PFSK-1 (cell line): ENCODE data around the gene ZNF672.

Experiments used
- POLR2AphosphoS5 ChIP-seq: IDR thresholded peaks from 2 replicates; pipeline ENCODE4 v1.6.1; 2012; ENCODE audit warnings: low read depth, mild to moderate bottlenecking, control low read depth, low read length, moderate library complexity
- SIN3A ChIP-seq: IDR thresholded peaks from 2 replicates; pipeline ENCODE4 v1.6.1; 2012; ENCODE audit warnings: mild to moderate bottlenecking, low read length, moderate library complexity, borderline replicate concordance; ENCODE audit not compliant: insufficient read depth
- TAF1 ChIP-seq: IDR thresholded peaks from 2 replicates; pipeline ENCODE4 v1.6.1; 2012; ENCODE audit warnings: low read length, control low read depth, borderline replicate concordance; ENCODE audit not compliant: insufficient read depth
- TF ChIP-seq, protein P1 (sequence below), 2 experiments: IDR thresholded peaks; 2 replicates each; pipeline versions ENCODE4 v1.6.1 to v1.8.0; 2011 to 2012; ENCODE audit warnings: low read depth in 2 of 2, low read length in 2 of 2, control low read depth in 1 of 2, inconsistent platforms in 1 of 2, mild to moderate bottlenecking in 1 of 2, moderate library complexity in 1 of 2; ENCODE audit not compliant: insufficient read depth in 1 of 2

DNA sequence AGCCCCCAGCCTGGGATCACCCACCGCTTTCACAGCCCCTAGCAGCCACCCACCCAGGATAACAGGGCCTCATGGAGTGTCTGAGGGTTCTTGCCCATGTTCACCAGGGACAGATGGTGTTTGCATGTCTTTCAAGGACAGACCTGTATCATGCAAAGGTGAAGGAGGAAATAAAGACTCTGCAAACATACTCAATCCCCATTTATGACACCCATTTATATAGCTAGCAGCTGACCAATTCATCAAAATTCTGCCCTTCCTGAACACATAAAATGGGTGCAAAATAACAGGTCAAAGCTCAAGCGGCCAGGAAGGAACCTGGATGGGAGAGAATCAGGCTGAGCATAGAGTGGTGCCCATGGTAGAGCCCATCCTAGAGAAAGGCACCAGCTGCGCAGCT lies 49.7 kb upstream of the ZNF672 start:
- TF ChIP-seq POLR2AphosphoS5 (no peak), SIN3A (no peak), TAF1 (no peak)
- TF ChIP-seq, protein P1, sequence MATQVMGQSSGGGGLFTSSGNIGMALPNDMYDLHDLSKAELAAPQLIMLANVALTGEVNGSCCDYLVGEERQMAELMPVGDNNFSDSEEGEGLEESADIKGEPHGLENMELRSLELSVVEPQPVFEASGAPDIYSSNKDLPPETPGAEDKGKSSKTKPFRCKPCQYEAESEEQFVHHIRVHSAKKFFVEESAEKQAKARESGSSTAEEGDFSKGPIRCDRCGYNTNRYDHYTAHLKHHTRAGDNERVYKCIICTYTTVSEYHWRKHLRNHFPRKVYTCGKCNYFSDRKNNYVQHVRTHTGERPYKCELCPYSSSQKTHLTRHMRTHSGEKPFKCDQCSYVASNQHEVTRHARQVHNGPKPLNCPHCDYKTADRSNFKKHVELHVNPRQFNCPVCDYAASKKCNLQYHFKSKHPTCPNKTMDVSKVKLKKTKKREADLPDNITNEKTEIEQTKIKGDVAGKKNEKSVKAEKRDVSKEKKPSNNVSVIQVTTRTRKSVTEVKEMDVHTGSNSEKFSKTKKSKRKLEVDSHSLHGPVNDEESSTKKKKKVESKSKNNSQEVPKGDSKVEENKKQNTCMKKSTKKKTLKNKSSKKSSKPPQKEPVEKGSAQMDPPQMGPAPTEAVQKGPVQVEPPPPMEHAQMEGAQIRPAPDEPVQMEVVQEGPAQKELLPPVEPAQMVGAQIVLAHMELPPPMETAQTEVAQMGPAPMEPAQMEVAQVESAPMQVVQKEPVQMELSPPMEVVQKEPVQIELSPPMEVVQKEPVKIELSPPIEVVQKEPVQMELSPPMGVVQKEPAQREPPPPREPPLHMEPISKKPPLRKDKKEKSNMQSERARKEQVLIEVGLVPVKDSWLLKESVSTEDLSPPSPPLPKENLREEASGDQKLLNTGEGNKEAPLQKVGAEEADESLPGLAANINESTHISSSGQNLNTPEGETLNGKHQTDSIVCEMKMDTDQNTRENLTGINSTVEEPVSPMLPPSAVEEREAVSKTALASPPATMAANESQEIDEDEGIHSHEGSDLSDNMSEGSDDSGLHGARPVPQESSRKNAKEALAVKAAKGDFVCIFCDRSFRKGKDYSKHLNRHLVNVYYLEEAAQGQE (IDR thresholded peaks at IDR 0.05; ENCODE audit: insufficient read depth in 1 of 2, low read depth in 2 of 2, low read length in 2 of 2): no peak
